CD4-positive, CD25-positive, alpha-beta regulatory T cell (primary cell): ENCODE data around the gene A2M. TPM values are rescaled to one million over a fixed set of nuclear protein-coding genes. Genes with fewer than 3 reads are reported as not detected.

Experiments
- ATAC-seq, 2 donors: fragments of 150-1000 bp; cut with Tn5 transposase; one replicate each; pipeline ENCODE4 v1.10.0; 2021; ENCODE audit warnings: low read depth in 2 of 2, moderate number of reproducible peaks in 2 of 2, moderate library complexity in 1 of 2
- DNase-seq, 3 donors: peaks; one replicate each; pipeline versions ENCODE4 v3.0.0 to v3.0.0-alpha.2; 2012 to 2022; ENCODE audit warnings: mixed read lengths in 1 of 3
- H3K27ac ChIP-seq: one replicate; pipeline ENCODE4 v1.7.0; 2013; ENCODE audit warnings: mild to moderate bottlenecking, low read length; ENCODE audit not compliant: insufficient read depth, poor library complexity, severe bottlenecking
- H3K27me3 ChIP-seq: one replicate; pipeline ENCODE4 v1.7.0; 2013; ENCODE audit warnings: low read length; ENCODE audit not compliant: control insufficient read depth, insufficient read depth
- H3K36me3 ChIP-seq: one replicate; pipeline ENCODE4 v1.7.0; 2013; ENCODE audit warnings: mild to moderate bottlenecking, low read length, moderate library complexity; ENCODE audit not compliant: control insufficient read depth, insufficient read depth
- H3K4me1 ChIP-seq: 2 replicates; pipeline ENCODE4 v1.7.0; 2013; ENCODE audit warnings: mild to moderate bottlenecking, low read length; ENCODE audit not compliant: insufficient read depth, control insufficient read depth, poor library complexity, severe bottlenecking
- H3K4me3 ChIP-seq: one replicate; pipeline ENCODE4 v1.7.0; 2013; ENCODE audit warnings: low read depth, mild to moderate bottlenecking, low read length, moderate library complexity
- H3K9me3 ChIP-seq, 2 experiments: 1 replicate in 1 of 2; 2 replicates in 1 of 2; pipeline ENCODE4 v1.7.0; 2013; ENCODE audit warnings: low read length in 2 of 2, mild to moderate bottlenecking in 1 of 2, moderate library complexity in 1 of 2; ENCODE audit not compliant: control insufficient read depth in 2 of 2
- H3K27ac Mint-ChIP-seq, 3 donors: one replicate each; pipeline ENCODE4 v1.8.0; 2020 to 2022; ENCODE audit warnings: mild to moderate bottlenecking in 3 of 3, mixed read lengths in 3 of 3, moderate library complexity in 2 of 3
- H3K27me3 Mint-ChIP-seq: one replicate; pipeline ENCODE4 v1.8.0; 2022; ENCODE audit warnings: mild to moderate bottlenecking, mixed read lengths
- H3K36me3 Mint-ChIP-seq: one replicate; pipeline ENCODE4 v1.8.0; 2020; ENCODE audit warnings: mixed read lengths
- H3K4me1 Mint-ChIP-seq, 4 donors: one replicate each; pipeline ENCODE4 v1.8.0; 2020 to 2022; ENCODE audit warnings: mixed read lengths in 4 of 4, mild to moderate bottlenecking in 1 of 4
- H3K4me3 Mint-ChIP-seq, 4 donors: one replicate each; pipeline ENCODE4 v1.8.0; 2020 to 2022; ENCODE audit warnings: mild to moderate bottlenecking in 4 of 4, mixed read lengths in 4 of 4, moderate library complexity in 3 of 4
- H3K9me3 Mint-ChIP-seq, 7 donors: one replicate each; pipeline ENCODE4 v1.8.0; 2020 to 2022; ENCODE audit warnings: mixed read lengths in 7 of 7, mild to moderate bottlenecking in 3 of 7, moderate library complexity in 2 of 7
- polyA plus RNA-seq, 4 donors: library from polyadenylated mRNA; unstranded; fragments of 300-500 nt; fragmentation: Illumina TruSeq; gene quantifications; one replicate each; pipeline ENCODE4 v1.2.3, GENCODE V29; 2021
- total RNA-seq: library from RNA; stranded (reverse); gene quantifications from one replicate; pipeline ENCODE4 v1.2.3, GENCODE V29; 2022

A2M gene
- total and polyA plus RNA-seq, 5 donors from 2014 or later: not detected

DNA sequence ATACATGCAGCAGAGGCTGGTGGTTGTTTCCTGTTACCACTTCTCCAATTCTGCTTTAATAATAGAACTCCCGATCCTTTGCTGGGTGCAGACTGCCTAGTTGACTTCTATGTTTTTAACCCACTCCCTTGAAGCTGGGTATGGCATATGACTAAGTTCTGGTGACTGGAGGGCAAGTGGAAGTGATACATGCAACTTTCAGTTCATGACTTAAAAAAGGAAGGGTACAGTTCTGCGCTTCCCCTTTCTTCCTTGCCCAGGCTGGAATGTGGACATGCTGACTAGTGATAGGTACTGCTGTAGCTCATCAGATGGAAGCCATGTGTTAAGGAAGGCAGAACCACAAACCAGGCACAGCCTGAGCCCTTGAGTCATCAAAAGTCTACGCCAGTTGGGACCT is 2.4 kb upstream of the A2M start:
- H3K27me3 ChIP-seq: peaks cover 5% of the 10 kb centered on the region
- Mint-ChIP-seq H3K27me3 (no peaks in the 10 kb centered on the region), H3K4me3 (no peak overlapping the region), H3K36me3 (no peaks in the 10 kb centered on the region), H3K9me3 (peaks cover 0 to 2% (median 0%) of the 10 kb centered on the region in 7 donors), H3K4me1 (peaks cover 0 to 6% (median 1%) of the 10 kb centered on the region in 4 donors), H3K27ac (no peak overlapping the region)
- H3K9me3 ChIP-seq: no peaks in the 10 kb centered on the region
- H3K4me1 ChIP-seq: no peaks in the 10 kb centered on the region
- H3K4me3 ChIP-seq: no peak overlapping the region
- no peak overlapping the region for H3K27ac ChIP-seq
- ATAC-seq: peak; percentile 68 to 69
- no peaks in the 10 kb centered on the region for H3K36me3 ChIP-seq
- DNase-seq: no peak

- Mint-ChIP-seq H3K9me3 (peaks cover 0 to 2% (median 0%) of the 10 kb centered on the region in 7 donors), H3K4me3 (no peak overlapping the region), H3K4me1 (peaks cover 0 to 6% (median 1%) of the 10 kb centered on the region in 4 donors), H3K27ac (no peak overlapping the region), H3K27me3 (no peaks in the 10 kb centered on the region), H3K36me3 (no peaks in the 10 kb centered on the region)
- Histone ChIP-seq H3K9me3 (no peaks in the 10 kb centered on the region), H3K27me3 (peaks cover 6% of the 10 kb centered on the region), H3K27ac (no peak overlapping the region), H3K4me1 (no peaks in the 10 kb centered on the region), H3K4me3 (no peak overlapping the region), H3K36me3 (no peaks in the 10 kb centered on the region)
- ATAC-seq: no peak
- DNase-seq: no peak
Measured at GRCh38 chr12:9114946-9115345, 773 bp downstream of the A2M start.

GRCh38 chr12:9113987-9114309 is 1.8 kb downstream of the A2M start:
- H3K27ac ChIP-seq: no peak overlapping the region
- no peak for ATAC-seq
- peaks cover 0 to 6% (median 1%) of the 10 kb centered on the region in 4 donors for H3K4me1 Mint-ChIP-seq

GRCh38 chr12:9113296-9113986 is 2.3 kb downstream of the A2M start:
- Mint-ChIP-seq H3K4me1 (peaks cover 0 to 6% (median 1%) of the 10 kb centered on the region in 4 donors), H3K27ac (no peak overlapping the region), H3K27me3 (no peaks in the 10 kb centered on the region)

More at GRCh38 chr12:9113987-9114309, 1.8 kb downstream of the A2M start:
- Mint-ChIP-seq H3K36me3 (no peaks in the 10 kb centered on the region), H3K4me3 (no peak overlapping the region), H3K9me3 (peaks cover 0 to 2% (median 0%) of the 10 kb centered on the region in 7 donors), H3K27ac (no peak overlapping the region), H3K27me3 (no peaks in the 10 kb centered on the region)
- no peaks in the 10 kb centered on the region for H3K36me3 ChIP-seq
- no peak for DNase-seq
- H3K4me3 ChIP-seq: no peak overlapping the region
- no peaks in the 10 kb centered on the region for H3K9me3 ChIP-seq
- H3K4me1 ChIP-seq: no peaks in the 10 kb centered on the region
- peaks cover 6% of the 10 kb centered on the region for H3K27me3 ChIP-seq

GRCh38 chr12:9112076-9112853 is 3.5 kb downstream of the A2M start:
- DNase-seq: no peak
- no peaks in the 10 kb centered on the region for H3K9me3 ChIP-seq
- H3K27me3 ChIP-seq: peaks cover 3% of the 10 kb centered on the region
- Mint-ChIP-seq H3K4me3 (no peak overlapping the region), H3K4me1 (peaks cover 0 to 6% (median 1%) of the 10 kb centered on the region in 4 donors), H3K27me3 (no peaks in the 10 kb centered on the region), H3K36me3 (no peaks in the 10 kb centered on the region), H3K27ac (no peak overlapping the region), H3K9me3 (no peaks in the 10 kb centered on the region)
- no peak for ATAC-seq
- H3K36me3 ChIP-seq: no peaks in the 10 kb centered on the region
- H3K27ac ChIP-seq: no peak overlapping the region
- H3K4me3 ChIP-seq: no peak overlapping the region
- no peaks in the 10 kb centered on the region for H3K4me1 ChIP-seq

More at GRCh38 chr12:9113296-9113986, 2.3 kb downstream of the A2M start:
- Histone ChIP-seq H3K36me3 (no peaks in the 10 kb centered on the region), H3K4me1 (no peaks in the 10 kb centered on the region), H3K27me3 (peaks cover 6% of the 10 kb centered on the region), H3K27ac (no peak overlapping the region), H3K9me3 (no peaks in the 10 kb centered on the region), H3K4me3 (no peak overlapping the region)
- no peak for DNase-seq
- H3K4me3 Mint-ChIP-seq: no peak overlapping the region
- ATAC-seq: no peak
- no peaks in the 10 kb centered on the region for H3K36me3 Mint-ChIP-seq
- no peaks in the 10 kb centered on the region for H3K9me3 Mint-ChIP-seq

DNA sequence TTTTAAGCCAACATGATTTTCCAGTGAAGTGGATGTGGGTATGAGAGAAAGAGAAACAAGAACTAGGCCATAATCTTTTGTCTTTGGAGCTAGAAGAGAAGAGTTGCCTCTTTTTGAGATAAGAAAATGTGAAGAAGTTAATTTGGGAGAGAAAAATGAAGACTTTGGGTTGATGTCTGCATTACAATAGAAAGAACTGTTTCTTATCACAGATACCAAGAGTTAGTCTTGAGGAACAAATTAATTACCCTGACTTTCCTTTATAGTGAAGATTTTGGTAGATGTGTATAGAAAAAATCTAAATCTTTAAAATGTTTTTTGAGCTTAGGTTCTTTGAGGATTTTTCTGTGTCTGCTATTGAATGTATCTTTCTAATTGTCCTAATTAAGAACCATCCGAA is 4.2 kb downstream of the A2M start:
- H3K27ac ChIP-seq: no peak overlapping the region
- no peaks in the 10 kb centered on the region for H3K36me3 ChIP-seq
- no peaks in the 10 kb centered on the region for H3K9me3 Mint-ChIP-seq
- H3K27me3 ChIP-seq: peaks cover 3% of the 10 kb centered on the region
- H3K4me3 ChIP-seq: no peak overlapping the region
- H3K9me3 ChIP-seq: no peaks in the 10 kb centered on the region
- no peak overlapping the region for H3K27ac Mint-ChIP-seq
- H3K4me1 ChIP-seq: no peaks in the 10 kb centered on the region
- DNase-seq (no peak), ATAC-seq (no peak)
- no peak overlapping the region for H3K4me3 Mint-ChIP-seq
- no peaks in the 10 kb centered on the region for H3K27me3 Mint-ChIP-seq
- H3K36me3 Mint-ChIP-seq: no peaks in the 10 kb centered on the region
- peaks cover 0 to 5% (median under 1%) of the 10 kb centered on the region in 4 donors for H3K4me1 Mint-ChIP-seq

DNA sequence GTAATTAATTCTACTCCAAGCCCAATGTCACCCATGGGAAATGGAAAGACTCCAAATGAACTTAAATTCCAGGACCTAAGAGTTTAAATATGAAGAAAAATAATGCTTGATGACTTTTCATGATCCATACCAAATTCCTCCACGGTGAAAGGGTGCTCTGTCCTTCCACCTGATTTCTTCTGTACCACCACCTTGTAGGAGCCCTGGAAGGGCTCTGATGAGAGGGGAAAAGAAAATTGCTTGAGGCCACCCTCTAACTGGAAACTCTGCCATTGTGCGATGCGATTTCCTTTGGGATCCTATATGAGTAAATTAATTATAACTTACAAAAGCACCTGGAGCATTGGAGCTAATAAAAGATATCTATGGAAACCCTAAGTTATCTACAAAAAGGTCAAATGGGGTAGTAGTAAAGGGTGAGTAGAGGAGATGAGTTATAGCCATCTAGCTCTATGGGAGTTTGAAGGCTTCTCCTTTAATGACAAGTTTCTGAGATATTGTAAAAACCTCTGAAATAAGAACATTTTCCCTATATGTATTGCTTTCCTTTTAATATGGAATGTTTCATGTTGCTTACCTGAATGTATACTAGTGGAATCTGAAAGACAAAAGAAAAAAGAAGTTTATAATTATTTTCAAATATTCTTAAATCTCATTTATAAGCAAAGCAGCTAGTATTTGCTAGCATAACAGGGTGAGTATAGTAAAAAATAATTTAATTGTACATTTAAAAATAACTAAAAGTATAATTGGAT is 5.8 kb downstream of the A2M start:
- H3K4me1 Mint-ChIP-seq: no peaks in the 10 kb centered on the region
- no peak overlapping the region for H3K27ac ChIP-seq
- no peaks in the 10 kb centered on the region for H3K27me3 Mint-ChIP-seq
- no peaks in the 10 kb centered on the region for H3K36me3 Mint-ChIP-seq
- H3K4me3 ChIP-seq: no peak overlapping the region
- H3K9me3 ChIP-seq: no peaks in the 10 kb centered on the region
- peaks cover 3% of the 10 kb centered on the region for H3K27me3 ChIP-seq
- H3K27ac Mint-ChIP-seq: no peak overlapping the region
- ATAC-seq (no peak), DNase-seq (no peak)
- no peaks in the 10 kb centered on the region for H3K36me3 ChIP-seq
- no peak overlapping the region for H3K4me3 Mint-ChIP-seq
- no peaks in the 10 kb centered on the region for H3K9me3 Mint-ChIP-seq
- H3K4me1 ChIP-seq: no peaks in the 10 kb centered on the region
